Neural progenitor cell (in vitro differentiated cells): ENCODE data around the gene S100A14. TPM values are rescaled to one million over a fixed set of nuclear protein-coding genes. Genes with fewer than 3 reads are reported as not detected.

Source experiments
- DNase-seq: peaks from one replicate; pipeline ENCODE4 v3.0.0-alpha.2; 2016; ENCODE audit warnings: low spot score
- H2AFZ ChIP-seq: fragments of 200-600 bp; sonication (generic); replicated peaks from 2 replicates; pipeline ENCODE4 v1.6.1; 2016; ENCODE audit warnings: antibody characterized with exemption
- H3F3A ChIP-seq: fragments of 200-600 bp; sonication (generic); 2 replicates; pipeline ENCODE4 v1.6.1; 2016; ENCODE audit warnings: antibody characterized with exemption, low read depth
- H3K27ac ChIP-seq: fragments of 200-600 bp; sonication (generic); 2 replicates; pipeline ENCODE4 v1.5.1; 2016; ENCODE audit warnings: mild to moderate bottlenecking
- H3K27me3 ChIP-seq: fragments of 200-600 bp; sonication (generic); 2 replicates; pipeline ENCODE4 v1.6.1; 2016; ENCODE audit warnings: mild to moderate bottlenecking, moderate library complexity
- H3K36me3 ChIP-seq: fragments of 200-600 bp; sonication (generic); 2 replicates; pipeline ENCODE4 v1.5.1; 2016
- H3K4me1 ChIP-seq: fragments of 200-600 bp; sonication (generic); 2 replicates; pipeline ENCODE4 v1.6.1; 2016; ENCODE audit warnings: mixed run types
- H3K4me2 ChIP-seq: fragments of 200-600 bp; sonication (generic); 2 replicates; pipeline ENCODE4 v1.6.1; 2016
- H3K4me3 ChIP-seq: fragments of 200-600 bp; sonication (generic); 2 replicates; pipeline ENCODE4 v1.5.1; 2016
- H3K79me2 ChIP-seq: fragments of 200-600 bp; sonication (generic); 2 replicates; pipeline ENCODE4 v1.6.1; 2016; ENCODE audit warnings: low read depth
- H3K9ac ChIP-seq: fragments of 200-600 bp; sonication (generic); 2 replicates; pipeline ENCODE4 v1.6.1; 2016
- H3K9me3 ChIP-seq: fragments of 200-600 bp; sonication (generic); 2 replicates; pipeline ENCODE4 v1.5.1; 2016; ENCODE audit warnings: low read depth
- H4K20me1 ChIP-seq: fragments of 200-600 bp; sonication (generic); 2 replicates; pipeline ENCODE4 v1.6.1; 2016; ENCODE audit warnings: low read depth
- H3K27ac Mint-ChIP-seq: 3 replicates; pipeline ENCODE4 v1.8.0; 2021; ENCODE audit warnings: mixed read lengths
- H3K27me3 Mint-ChIP-seq: 2 replicates; pipeline ENCODE4 v1.8.0; 2022; ENCODE audit warnings: low read depth, mild to moderate bottlenecking, inconsistent platforms, moderate library complexity, mixed read lengths; ENCODE audit not compliant: insufficient read depth
- H3K36me3 Mint-ChIP-seq: 3 replicates; pipeline ENCODE4 v1.8.0; 2021; ENCODE audit warnings: mixed read lengths
- H3K4me1 Mint-ChIP-seq: 3 replicates; pipeline ENCODE4 v1.8.0; 2021; ENCODE audit warnings: mixed read lengths
- H3K4me3 Mint-ChIP-seq: 3 replicates; pipeline ENCODE4 v1.8.0; 2021; ENCODE audit warnings: mild to moderate bottlenecking, moderate library complexity, mixed read lengths
- H3K9me3 Mint-ChIP-seq: 3 replicates; pipeline ENCODE4 v1.8.0; 2020; ENCODE audit warnings: mixed read lengths
- EZH2 ChIP-seq: fragments of 200-600 bp; sonication (generic); IDR thresholded peaks from 2 replicates; pipeline ENCODE4 v1.6.1; 2017; ENCODE audit warnings: antibody characterized with exemption, mild to moderate bottlenecking, moderate library complexity
- EZH2phosphoT487 ChIP-seq: fragments of 200-600 bp; sonication (generic); IDR thresholded peaks from 2 replicates; pipeline ENCODE4 v1.6.1; 2017; ENCODE audit warnings: antibody characterized with exemption
- total RNA-seq: library from RNA; depleted of rRNA; stranded (reverse); fragments of >200 nt; gene quantifications from 2 replicates; pipeline ENCODE4 v1.2.3, GENCODE V29; 2015; ENCODE audit warnings: low replicate concordance
- TF ChIP-seq, protein P1 (sequence below): fragments of 200-600 bp; sonication (generic); IDR thresholded peaks from 2 replicates; pipeline ENCODE4 v1.5.1; 2017; ENCODE audit warnings: antibody characterized with exemption, mild to moderate bottlenecking

The S100A14 gene
- total RNA-seq, 1 donor from 2014 or later = not detected

DNA sequence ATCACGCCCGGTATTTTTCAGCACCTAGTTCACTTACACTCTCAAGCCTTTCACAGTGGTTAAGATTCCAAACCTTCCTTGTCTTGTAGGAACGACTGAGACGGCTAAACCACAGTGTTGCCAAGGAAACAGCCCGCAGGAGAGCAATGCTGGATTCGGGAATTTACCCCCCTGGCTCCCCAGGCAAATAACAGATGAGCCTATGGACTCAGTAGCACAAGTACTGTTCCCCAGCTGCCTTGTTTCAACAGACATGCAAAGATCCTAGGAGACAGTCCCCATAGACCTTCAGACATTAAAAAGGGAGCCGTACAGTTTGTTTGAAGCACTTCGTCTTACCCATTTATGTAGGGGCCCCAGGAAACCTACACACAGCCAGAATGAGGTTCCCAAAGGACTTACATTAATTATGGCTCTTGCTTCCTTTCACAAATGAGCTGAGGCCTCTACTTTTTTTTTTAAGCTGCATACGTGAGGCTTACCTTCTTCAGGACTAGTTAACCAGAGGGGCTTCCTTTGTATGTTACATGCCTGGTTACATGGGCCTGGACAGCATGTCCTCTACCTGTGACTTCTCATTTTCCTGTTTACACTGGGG, 45.1 kb upstream of the S100A14 start:
- DNase-seq = peak; percentile 11

DNA sequence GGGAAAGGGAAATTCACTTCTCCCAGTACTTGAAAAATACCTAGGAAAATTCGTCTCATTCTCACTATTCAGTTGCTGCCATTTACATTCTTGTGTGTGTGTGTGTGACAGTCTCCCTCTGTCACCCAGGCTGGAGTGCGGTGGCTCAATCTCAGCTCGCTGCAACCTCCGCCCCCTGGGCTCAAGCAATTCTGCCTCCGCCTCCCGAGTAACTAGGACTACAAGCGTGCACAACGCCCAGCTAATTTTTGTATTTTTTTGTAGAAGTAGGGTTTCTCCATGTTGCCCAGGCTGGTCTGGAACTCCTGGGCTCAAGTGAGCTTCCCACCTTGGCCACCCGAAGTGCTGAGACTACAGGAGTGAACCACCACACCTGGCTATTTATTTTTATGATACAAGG, 43.5 kb upstream of the S100A14 start:
- no peak overlapping the region for H2AFZ ChIP-seq
- peak overlapping the region; percentile 72 for H3K4me3 ChIP-seq
- peaks cover 14% of the 10 kb centered on the region for H3K79me2 ChIP-seq
- H3K9ac ChIP-seq = peak overlapping the region; percentile 63
- Mint-ChIP-seq H3K36me3 (peaks cover 9% of the 10 kb centered on the region), H3K27me3 (peaks cover 4% of the 10 kb centered on the region), H3K9me3 (no peaks in the 10 kb centered on the region), H3K4me3 (peak overlapping the region; percentile 97), H3K4me1 (peaks cover 20% of the 10 kb centered on the region), H3K27ac (peak overlapping the region; percentile 85)
- H3F3A ChIP-seq = peaks cover 57% of the 10 kb centered on the region
- H3K27ac ChIP-seq = no peak overlapping the region
- peak overlapping the region; percentile 85 for H3K4me2 ChIP-seq
- no peak for DNase-seq
- peaks cover 5% of the 10 kb centered on the region for H3K4me1 ChIP-seq
- peaks cover 17% of the 10 kb centered on the region for H3K36me3 ChIP-seq
- peaks cover 19% of the 10 kb centered on the region for H4K20me1 ChIP-seq
- no peak for TF ChIP-seq EZH2
- TF ChIP-seq, protein P1, sequence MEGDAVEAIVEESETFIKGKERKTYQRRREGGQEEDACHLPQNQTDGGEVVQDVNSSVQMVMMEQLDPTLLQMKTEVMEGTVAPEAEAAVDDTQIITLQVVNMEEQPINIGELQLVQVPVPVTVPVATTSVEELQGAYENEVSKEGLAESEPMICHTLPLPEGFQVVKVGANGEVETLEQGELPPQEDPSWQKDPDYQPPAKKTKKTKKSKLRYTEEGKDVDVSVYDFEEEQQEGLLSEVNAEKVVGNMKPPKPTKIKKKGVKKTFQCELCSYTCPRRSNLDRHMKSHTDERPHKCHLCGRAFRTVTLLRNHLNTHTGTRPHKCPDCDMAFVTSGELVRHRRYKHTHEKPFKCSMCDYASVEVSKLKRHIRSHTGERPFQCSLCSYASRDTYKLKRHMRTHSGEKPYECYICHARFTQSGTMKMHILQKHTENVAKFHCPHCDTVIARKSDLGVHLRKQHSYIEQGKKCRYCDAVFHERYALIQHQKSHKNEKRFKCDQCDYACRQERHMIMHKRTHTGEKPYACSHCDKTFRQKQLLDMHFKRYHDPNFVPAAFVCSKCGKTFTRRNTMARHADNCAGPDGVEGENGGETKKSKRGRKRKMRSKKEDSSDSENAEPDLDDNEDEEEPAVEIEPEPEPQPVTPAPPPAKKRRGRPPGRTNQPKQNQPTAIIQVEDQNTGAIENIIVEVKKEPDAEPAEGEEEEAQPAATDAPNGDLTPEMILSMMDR = no peak
- no peak for TF ChIP-seq EZH2phosphoT487
- no peaks in the 10 kb centered on the region for H3K9me3 ChIP-seq
- no peaks in the 10 kb centered on the region for H3K27me3 ChIP-seq

More for the DNA sequence above, 45.1 kb upstream of the S100A14 start:
- no peaks in the 10 kb centered on the region for H3K9me3 Mint-ChIP-seq
- Histone ChIP-seq H3K4me1 (peaks cover 5% of the 10 kb centered on the region), H3K79me2 (peaks cover 15% of the 10 kb centered on the region), H2AFZ (no peak overlapping the region), H3K9me3 (no peaks in the 10 kb centered on the region), H4K20me1 (peaks cover 19% of the 10 kb centered on the region), H3K4me2 (no peak overlapping the region), H3K9ac (no peak overlapping the region), H3K36me3 (peaks cover 25% of the 10 kb centered on the region), H3K27me3 (no peaks in the 10 kb centered on the region), H3K4me3 (no peak overlapping the region), H3F3A (peaks cover 73% of the 10 kb centered on the region), H3K27ac (peak overlapping the region; percentile 68)
- TF ChIP-seq, protein P1 = no peak
- peaks cover 19% of the 10 kb centered on the region for H3K36me3 Mint-ChIP-seq
- peak overlapping the region; percentile 13 for H3K27ac Mint-ChIP-seq
- peaks cover 19% of the 10 kb centered on the region for H3K4me1 Mint-ChIP-seq
- peaks cover 4% of the 10 kb centered on the region for H3K27me3 Mint-ChIP-seq
- peak overlapping the region; percentile 31 for H3K4me3 Mint-ChIP-seq

DNA sequence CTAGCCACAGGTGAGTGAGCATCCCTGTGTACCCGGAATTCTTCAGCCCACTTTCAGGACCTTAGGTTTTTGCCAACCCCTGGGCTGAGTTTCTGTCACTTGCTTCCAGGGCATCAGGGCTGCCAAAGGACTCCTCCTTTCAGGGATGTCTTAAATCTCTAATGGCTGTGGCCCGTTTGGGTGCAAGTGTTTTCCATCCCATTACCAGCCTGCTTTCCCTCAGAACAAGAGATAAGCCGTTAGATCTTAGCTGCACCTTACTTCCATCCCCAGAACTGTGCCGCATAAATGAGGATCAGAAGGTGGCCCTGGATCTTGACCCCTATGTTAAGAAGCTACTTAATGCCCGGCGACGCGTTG, 43.0 kb upstream of the S100A14 start:
- no peaks in the 10 kb centered on the region for H3K9me3 Mint-ChIP-seq
- H3K4me1 Mint-ChIP-seq = peaks cover 20% of the 10 kb centered on the region
- no peak overlapping the region for H2AFZ ChIP-seq
- H3K27ac Mint-ChIP-seq = peak overlapping the region; percentile 53
- H3K27ac ChIP-seq = no peak overlapping the region
- peak overlapping the region; percentile 97 for H3K4me3 Mint-ChIP-seq
- H4K20me1 ChIP-seq = peaks cover 19% of the 10 kb centered on the region
- peak; percentile 9 for DNase-seq
- H3F3A ChIP-seq = peaks cover 52% of the 10 kb centered on the region
- H3K79me2 ChIP-seq = peaks cover 14% of the 10 kb centered on the region
- peaks cover 15% of the 10 kb centered on the region for H3K36me3 ChIP-seq
- H3K9me3 ChIP-seq = no peaks in the 10 kb centered on the region
- H3K9ac ChIP-seq = peak overlapping the region; percentile 63
- peak overlapping the region; percentile 72 for H3K4me3 ChIP-seq
- peaks cover 5% of the 10 kb centered on the region for H3K4me1 ChIP-seq
- TF ChIP-seq EZH2 (no peak), EZH2phosphoT487 (no peak)
- TF ChIP-seq, protein P1 = no peak
- peak overlapping the region; percentile 85 for H3K4me2 ChIP-seq
- peaks cover 4% of the 10 kb centered on the region for H3K27me3 Mint-ChIP-seq
- no peaks in the 10 kb centered on the region for H3K27me3 ChIP-seq
- H3K36me3 Mint-ChIP-seq = peaks cover 8% of the 10 kb centered on the region
